ENCODE results near the gene PCDHA6. TPM values are rescaled to one million over a fixed set of nuclear protein-coding genes. Genes with fewer than 3 reads are reported as not detected.

Gene PCDHA6, protein sequence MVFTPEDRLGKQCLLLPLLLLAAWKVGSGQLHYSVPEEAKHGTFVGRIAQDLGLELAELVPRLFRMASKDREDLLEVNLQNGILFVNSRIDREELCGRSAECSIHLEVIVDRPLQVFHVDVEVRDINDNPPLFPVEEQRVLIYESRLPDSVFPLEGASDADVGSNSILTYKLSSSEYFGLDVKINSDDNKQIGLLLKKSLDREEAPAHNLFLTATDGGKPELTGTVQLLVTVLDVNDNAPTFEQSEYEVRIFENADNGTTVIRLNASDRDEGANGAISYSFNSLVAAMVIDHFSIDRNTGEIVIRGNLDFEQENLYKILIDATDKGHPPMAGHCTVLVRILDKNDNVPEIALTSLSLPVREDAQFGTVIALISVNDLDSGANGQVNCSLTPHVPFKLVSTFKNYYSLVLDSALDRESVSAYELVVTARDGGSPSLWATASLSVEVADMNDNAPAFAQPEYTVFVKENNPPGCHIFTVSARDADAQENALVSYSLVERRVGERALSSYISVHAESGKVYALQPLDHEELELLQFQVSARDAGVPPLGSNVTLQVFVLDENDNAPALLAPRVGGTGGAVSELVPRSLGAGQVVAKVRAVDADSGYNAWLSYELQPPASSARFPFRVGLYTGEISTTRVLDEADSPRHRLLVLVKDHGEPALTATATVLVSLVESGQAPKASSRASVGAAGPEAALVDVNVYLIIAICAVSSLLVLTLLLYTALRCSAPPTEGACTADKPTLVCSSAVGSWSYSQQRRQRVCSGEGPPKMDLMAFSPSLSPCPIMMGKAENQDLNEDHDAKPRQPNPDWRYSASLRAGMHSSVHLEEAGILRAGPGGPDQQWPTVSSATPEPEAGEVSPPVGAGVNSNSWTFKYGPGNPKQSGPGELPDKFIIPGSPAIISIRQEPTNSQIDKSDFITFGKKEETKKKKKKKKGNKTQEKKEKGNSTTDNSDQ
- total RNA-seq, result 0.13 and 0.22 TPM in 2 replicates

GRCh38 chr5:140827704-140828361 lies at the start of gene PCDHA6:
TSS of gene PCDHA6 (plus strand) at chr5:140827960. CDS start at chr5:140828092, 132 bp downstream.

GRCh38 chr5:140785905-140786686 lies 41.7 kb upstream of the PCDHA6 start, which contains the start of gene PCDHA1:
TSS of gene PCDHA1 (plus strand) at chr5:140786140.

DNA sequence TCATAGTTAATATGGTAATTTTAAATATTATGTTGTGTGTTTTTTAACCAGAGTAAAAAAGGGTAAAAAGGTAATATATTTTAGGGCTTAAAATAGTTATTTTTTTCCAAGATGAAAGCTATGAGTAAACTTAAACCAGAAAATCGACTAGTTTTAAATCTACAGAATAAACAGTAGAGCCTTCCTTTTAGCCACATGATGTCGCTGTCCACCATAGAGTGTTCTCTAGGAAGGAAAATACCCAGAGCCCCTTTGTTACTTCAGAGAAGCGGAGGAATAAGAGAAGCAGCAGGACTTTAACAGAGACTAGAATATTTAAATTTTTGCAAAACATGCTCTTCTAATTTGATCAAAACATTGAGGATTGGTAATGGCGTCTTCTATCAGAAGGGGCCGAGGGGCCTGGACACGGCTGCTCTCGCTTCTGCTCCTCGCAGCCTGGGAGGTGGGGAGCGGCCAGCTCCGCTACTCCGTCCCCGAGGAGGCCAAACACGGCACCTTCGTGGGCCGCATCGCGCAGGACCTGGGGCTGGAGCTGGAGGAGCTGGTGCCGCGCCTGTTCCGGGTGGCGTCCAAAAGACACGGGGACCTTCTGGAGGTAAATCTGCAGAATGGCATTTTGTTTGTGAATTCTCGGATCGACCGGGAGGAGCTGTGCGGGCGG lies 33.0 kb upstream of the PCDHA6 start, which contains the start of gene PCDHA2:
Gene PCDHA2 (plus strand): TSS at position 258 of the 664 bp plus-strand sequence.

GRCh38 chr5:140800816-140801493 lies 26.8 kb upstream of the PCDHA6 start, which contains the start of gene PCDHA3:
TSS of gene PCDHA3 (plus strand) at chr5:140801057.

DNA sequence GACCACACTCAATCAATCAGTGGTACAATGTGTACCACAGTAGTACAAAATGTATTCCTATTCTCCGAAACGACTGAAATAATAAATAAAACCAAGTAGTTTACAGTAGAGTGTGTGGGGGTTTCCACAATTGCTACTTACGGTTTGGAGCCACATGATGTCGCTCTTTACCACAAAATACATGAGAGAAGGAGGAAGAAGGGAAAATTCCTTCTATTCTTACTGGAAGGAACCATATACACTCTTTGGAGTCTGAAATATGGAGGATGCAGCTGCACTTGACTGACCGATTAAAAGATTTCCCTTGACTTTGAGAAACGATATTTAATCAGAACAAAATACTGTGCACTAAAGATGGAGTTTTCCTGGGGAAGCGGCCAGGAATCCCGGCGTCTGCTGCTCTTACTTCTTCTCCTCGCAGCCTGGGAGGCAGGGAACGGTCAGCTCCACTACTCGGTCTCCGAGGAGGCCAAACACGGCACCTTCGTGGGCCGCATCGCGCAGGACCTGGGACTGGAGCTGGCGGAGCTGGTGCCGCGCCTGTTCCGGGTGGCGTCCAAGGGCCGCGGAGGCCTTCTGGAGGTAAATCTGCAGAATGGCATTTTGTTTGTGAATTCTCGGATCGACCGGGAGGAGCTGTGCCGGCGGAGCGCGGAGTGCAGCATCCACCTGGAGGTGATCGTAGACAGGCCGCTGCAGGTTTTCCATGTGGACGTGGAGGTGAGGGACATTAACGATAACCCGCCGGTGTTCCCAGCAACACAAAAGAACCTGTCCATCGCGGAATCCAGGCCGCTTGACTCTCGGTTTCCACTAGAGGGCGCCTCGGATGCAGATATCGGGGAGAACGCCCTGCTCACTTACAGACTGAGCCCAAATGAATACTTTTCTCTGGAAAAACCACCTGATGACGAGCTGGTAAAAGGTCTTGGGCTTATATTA lies 20.7 kb upstream of the PCDHA6 start, which contains the start of gene PCDHA4:
Gene PCDHA4 (plus strand): TSS at position 235 of the 942 bp plus-strand sequence.

DNA sequence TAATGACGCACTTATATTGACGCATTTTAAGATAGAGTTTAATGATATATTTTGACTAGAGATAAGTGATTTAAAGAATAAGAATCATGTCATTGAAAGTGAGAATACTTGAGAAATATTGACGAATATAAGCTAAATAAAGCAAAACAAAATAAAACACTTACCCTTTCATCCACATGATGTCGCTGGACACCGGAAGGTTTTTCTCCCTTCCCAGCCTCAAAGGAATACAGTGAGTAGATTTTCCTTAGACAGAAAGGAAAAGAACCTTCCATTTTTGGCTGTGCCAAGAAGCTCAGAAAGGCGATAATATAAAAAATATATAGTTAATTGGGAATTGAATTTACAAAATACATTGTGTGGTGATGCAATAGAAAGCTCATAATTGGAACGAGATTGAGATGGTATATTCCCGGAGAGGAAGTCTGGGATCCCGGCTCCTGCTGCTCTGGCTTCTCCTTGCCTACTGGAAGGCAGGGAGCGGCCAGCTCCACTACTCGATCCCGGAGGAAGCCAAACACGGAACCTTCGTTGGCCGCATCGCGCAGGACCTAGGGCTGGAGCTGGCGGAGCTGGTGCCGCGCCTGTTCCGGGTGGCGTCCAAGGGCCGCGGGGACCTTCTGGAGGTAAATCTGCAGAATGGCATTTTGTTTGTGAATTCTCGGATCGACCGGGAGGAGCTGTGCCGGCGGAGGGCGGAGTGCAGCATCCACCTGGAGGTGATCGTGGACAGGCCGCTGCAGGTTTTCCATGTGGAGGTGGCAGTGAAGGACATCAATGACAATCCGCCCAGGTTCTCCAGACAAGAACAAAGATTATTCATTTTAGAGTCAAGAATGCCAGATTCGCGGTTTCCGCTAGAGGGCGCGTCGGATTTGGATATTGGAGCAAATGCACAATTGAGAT lies 6.1 kb upstream of the PCDHA6 start, which contains the start of gene PCDHA5:
Gene PCDHA5 (plus strand): TSS at position 239 of the 906 bp plus-strand sequence.

GRCh38 chr5:140833993-140834392 lies 6.2 kb downstream of the PCDHA6 start, which contains the start of gene PCDHA7:
TSS of gene PCDHA7 (plus strand) at chr5:140834269. CDS start at chr5:140834384, 115 bp downstream.

GRCh38 chr5:140840978-140841962 lies 13.5 kb downstream of the PCDHA6 start, which contains the start of gene PCDHA8:
TSS of gene PCDHA8 (plus strand) at chr5:140841187. CDS start at chr5:140841322, 135 bp downstream.

GRCh38 chr5:140848139-140849102 lies 20.7 kb downstream of the PCDHA6 start, which contains the start of gene PCDHA9:
TSS of gene PCDHA9 (plus strand) at chr5:140848382. CDS start at chr5:140848496, 114 bp downstream.

GRCh38 chr5:140855772-140856674 lies 28.3 kb downstream of the PCDHA6 start, which contains the start of gene PCDHA10:
TSS of gene PCDHA10 (plus strand) at chr5:140855897. CDS start at chr5:140856049, 152 bp downstream.

GRCh38 chr5:140868721-140869554 lies 41.2 kb downstream of the PCDHA6 start, which contains the start of gene PCDHA11:
TSS of gene PCDHA11 (plus strand) at chr5:140868957. CDS start at chr5:140869104, 147 bp downstream.

Data from thoracic aorta endothelial cell (primary cell).